H1 (cell line): ENCODE data around the gene CBX4. TPM values are rescaled to one million over a fixed set of nuclear protein-coding genes. Genes with fewer than 3 reads are reported as not detected.

ENCODE experiments used
- CTCF ChIA-PET: fragments of 300-600 bp; sonication (Branson Sonifier 250); formaldehyde crosslinking; loops from one replicate; lab custom pipeline; 2021; ENCODE audit not compliant: partially characterized antibody; lab: Charles Lee
- POLR2A ChIA-PET: fragments of 300-600 bp; sonication (Branson Sonifier 250); formaldehyde crosslinking; loops from one replicate; lab custom pipeline; 2021; ENCODE audit warnings: inconsistent platforms; ENCODE audit not compliant: partially characterized antibody; lab: Charles Lee
- DNase-seq, 2 experiments: peaks; one replicate each; pipeline versions ENCODE4 v3.0.0 to v3.0.0-alpha.2; 2010 to 2022; ENCODE audit warnings: low spot score in 2 of 2, low read depth in 1 of 2, mixed read lengths in 1 of 2
- FAIRE-seq: peaks from 2 replicates; lab custom pipeline; 2011; peaks lifted over from hg19 to GRCh38; lab: Jason Lieb, UNC
- H2AFZ ChIP-seq: 2 replicates; pipeline ENCODE4 v1.8.1; 2012; ENCODE audit warnings: low read length, inconsistent platforms
- H2AK5ac ChIP-seq: 2 replicates; pipeline ENCODE4 v1.6.1; 2013; ENCODE audit warnings: low read depth, low read length
- H2BK120ac ChIP-seq: replicated peaks from 2 replicates; pipeline ENCODE3; 2013; ENCODE audit warnings: low read depth, low read length, inconsistent platforms
- H2BK12ac ChIP-seq: 2 replicates; pipeline ENCODE4 v1.6.1; 2013; ENCODE audit warnings: low read depth, low read length
- H2BK15ac ChIP-seq: 2 replicates; pipeline ENCODE4 v1.6.1; 2013; ENCODE audit warnings: low read length
- H2BK20ac ChIP-seq: 2 replicates; pipeline ENCODE4 v1.6.1; 2013; ENCODE audit warnings: low read length
- H2BK5ac ChIP-seq: 2 replicates; pipeline ENCODE4 v1.6.1; 2013; ENCODE audit warnings: low read depth, low read length
- H3K14ac ChIP-seq: 2 replicates; pipeline ENCODE4 v1.6.1; 2013; ENCODE audit warnings: inconsistent platforms; ENCODE audit not compliant: insufficient read length
- H3K18ac ChIP-seq: 2 replicates; pipeline ENCODE4 v1.6.1; 2013; ENCODE audit warnings: low read length; ENCODE audit errors: extremely low read depth
- H3K23ac ChIP-seq: 2 replicates; pipeline ENCODE4 v1.6.1; 2013; ENCODE audit warnings: inconsistent platforms; ENCODE audit not compliant: insufficient read length
- H3K23me2 ChIP-seq: 2 replicates; pipeline ENCODE4 v1.6.1; 2013; ENCODE audit warnings: low read depth, low read length
- H3K27ac ChIP-seq: 2 replicates; pipeline ENCODE4 v1.6.1; 2011; ENCODE audit warnings: low read depth, low read length, inconsistent platforms
- H3K27me3 ChIP-seq, 4 experiments: replicated peaks in 1 of 4; 1 replicate in 1 of 4; 2 replicates in 3 of 4; pipeline versions ENCODE4 v1.6.1 to v1.8.1; 2011 to 2013; ENCODE audit warnings: low read length in 3 of 4, mild to moderate bottlenecking in 3 of 4, inconsistent platforms in 2 of 4, mixed read lengths in 2 of 4, moderate library complexity in 1 of 4; ENCODE audit not compliant: control insufficient read depth in 3 of 4, insufficient read depth in 3 of 4; ENCODE audit errors: extremely low read depth in 1 of 4
- H3K36me3 ChIP-seq, 4 experiments: 2 replicates each; pipeline versions ENCODE4 v1.6.1 to v1.8.1; 2011 to 2013; ENCODE audit warnings: mild to moderate bottlenecking in 4 of 4, low read length in 3 of 4, moderate library complexity in 2 of 4, control low read depth in 1 of 4, inconsistent platforms in 1 of 4; ENCODE audit not compliant: insufficient read depth in 4 of 4, control insufficient read depth in 2 of 4
- H3K4ac ChIP-seq: replicated peaks from 2 replicates; pipeline ENCODE3; 2013; ENCODE audit warnings: low read length, low read depth, mixed read lengths, inconsistent platforms; ENCODE audit not compliant: insufficient read length
- H3K4me1 ChIP-seq, 4 experiments: replicated peaks in 1 of 4; 1 replicate in 1 of 4; 2 replicates in 3 of 4; pipeline versions ENCODE4 v1.6.1 to v1.8.1; 2011 to 2013; ENCODE audit warnings: low read length in 3 of 4, inconsistent platforms in 2 of 4, mixed read lengths in 1 of 4; ENCODE audit not compliant: insufficient read depth in 4 of 4, control insufficient read depth in 3 of 4
- H3K4me2 ChIP-seq, 2 experiments: 2 replicates each; pipeline versions ENCODE4 v1.6.1 to v1.8.1; 2011 to 2013; ENCODE audit warnings: low read depth in 2 of 2, low read length in 2 of 2, control low read depth in 1 of 2, inconsistent platforms in 1 of 2, mild to moderate bottlenecking in 1 of 2; ENCODE audit not compliant: insufficient read depth in 1 of 2
- H3K4me3 ChIP-seq, 4 experiments: fragments of 200-600, 300-600 bp in 1 of 4; sonication (generic), shearing (Covaris generic), sonication (Bioruptor Twin) in 1 of 4; 2 replicates each; pipeline versions ENCODE4 v1.5.1 to v1.8.1; 2011 to 2016; ENCODE audit warnings: low read length in 4 of 4, low read depth in 3 of 4, control low read depth in 2 of 4, inconsistent platforms in 2 of 4, mild to moderate bottlenecking in 2 of 4, mixed read lengths in 1 of 4, moderate library complexity in 1 of 4; ENCODE audit not compliant: insufficient read depth in 2 of 4; ENCODE audit errors: extremely low read depth in 1 of 4
- H3K56ac ChIP-seq: replicated peaks from 2 replicates; pipeline ENCODE3; 2013; ENCODE audit warnings: low read depth, mild to moderate bottlenecking, mixed read lengths, low read length, inconsistent platforms; ENCODE audit not compliant: insufficient read length
- H3K79me1 ChIP-seq: 2 replicates; pipeline ENCODE4 v1.6.1; 2013; ENCODE audit warnings: low read depth, low read length, control low read depth
- H3K79me2 ChIP-seq, 2 experiments: 2 replicates each; pipeline versions ENCODE4 v1.6.1 to v1.8.1; 2012 to 2013; ENCODE audit warnings: low read length in 2 of 2, mild to moderate bottlenecking in 2 of 2, inconsistent platforms in 1 of 2; ENCODE audit not compliant: insufficient read depth in 2 of 2, control insufficient read depth in 1 of 2
- H3K9ac ChIP-seq, 4 experiments: replicated peaks in 1 of 4; 1 replicate in 1 of 4; 2 replicates in 3 of 4; pipeline versions ENCODE4 v1.6.1 to v1.8.1; 2011 to 2013; ENCODE audit warnings: low read depth in 3 of 4, low read length in 3 of 4, control low read depth in 2 of 4, mild to moderate bottlenecking in 2 of 4, moderate library complexity in 2 of 4, inconsistent platforms in 1 of 4; ENCODE audit errors: extremely low read depth in 1 of 4
- H3K9me3 ChIP-seq, 2 experiments: 2 replicates each; pipeline versions ENCODE4 v1.6.1 to v1.8.1; 2012 to 2013; ENCODE audit warnings: mild to moderate bottlenecking in 2 of 2, moderate library complexity in 2 of 2, control low read depth in 1 of 2, inconsistent platforms in 1 of 2, low read depth in 1 of 2, low read length in 1 of 2, mixed read lengths in 1 of 2; ENCODE audit not compliant: insufficient read depth in 2 of 2
- H4K20me1 ChIP-seq, 2 experiments: replicated peaks in 1 of 2; 2 replicates each; pipeline versions ENCODE3 to v1.8.1; 2011 to 2013; ENCODE audit warnings: inconsistent platforms in 2 of 2, low read length in 2 of 2, mild to moderate bottlenecking in 1 of 2; ENCODE audit not compliant: insufficient read depth in 2 of 2, control insufficient read depth in 1 of 2
- H4K5ac ChIP-seq: 2 replicates; pipeline ENCODE4 v1.6.1; 2013; ENCODE audit warnings: low read length, low read depth, mixed read lengths, inconsistent platforms; ENCODE audit not compliant: insufficient read length
- H4K8ac ChIP-seq: 2 replicates; pipeline ENCODE4 v1.8.0; 2013; ENCODE audit warnings: mild to moderate bottlenecking, moderate library complexity, low read length, inconsistent platforms; ENCODE audit not compliant: insufficient read depth; ENCODE audit errors: extremely low read depth
- H4K91ac ChIP-seq: replicated peaks from 2 replicates; pipeline ENCODE3; 2013; ENCODE audit warnings: low read length, mixed read lengths, inconsistent platforms; ENCODE audit not compliant: insufficient read length
- ASH2L ChIP-seq: fragments of 200-600, 300-600 bp; sonication (generic); IDR thresholded peaks from one replicate; pipeline ENCODE4 v1.7.1; 2017; ENCODE audit warnings: low read length
- EP300 ChIP-seq, 2 experiments: IDR thresholded peaks; 1 replicate in 1 of 2; 2 replicates in 1 of 2; pipeline ENCODE4 v1.6.1; 2011 to 2012; ENCODE audit warnings: low read depth in 2 of 2, low read length in 2 of 2, mild to moderate bottlenecking in 2 of 2, borderline replicate concordance in 1 of 2, inconsistent platforms in 1 of 2, moderate library complexity in 1 of 2
- GTF2F1 ChIP-seq: IDR thresholded peaks from 2 replicates; pipeline ENCODE4 v1.6.1; 2012; ENCODE audit warnings: low read depth, low read length, improper control_type of control experiment, borderline replicate concordance
- JUND ChIP-seq: IDR thresholded peaks from 2 replicates; pipeline ENCODE4 v1.6.1; 2011; ENCODE audit warnings: mild to moderate bottlenecking, improper control_type of control experiment, low read length
- KDM1A ChIP-seq: fragments of 200-600, 300-600 bp; sonication (generic); IDR thresholded peaks from 2 replicates; pipeline ENCODE4 v1.7.1; 2016; ENCODE audit warnings: mild to moderate bottlenecking, low read length, borderline replicate concordance
- RXRA ChIP-seq: IDR thresholded peaks from 2 replicates; pipeline ENCODE4 v1.6.1; 2011; ENCODE audit warnings: low read depth, mild to moderate bottlenecking, low read length, moderate library complexity; ENCODE audit not compliant: insufficient read depth
- TCF12 ChIP-seq: IDR thresholded peaks from 2 replicates; pipeline ENCODE4 v1.6.1; 2011; ENCODE audit warnings: low read depth, mild to moderate bottlenecking, low read length
- WGBS, 2 experiments: shearing (Covaris generic) in 1 of 2; methylation state at CpG; one replicate each; pipeline versions ENCODE4 v1.1.6 to v1.1.7; 2013 to 2015; ENCODE audit warnings: low lambda C conversion rate in 2 of 2, mixed read lengths in 2 of 2, inconsistent platforms in 1 of 2, low coverage in 1 of 2, missing lambda C conversion rate in 1 of 2; ENCODE audit not compliant: insufficient replicate concordance in 2 of 2, insufficient coverage in 1 of 2, insufficient read length in 1 of 2; ENCODE audit errors: extremely low coverage in 1 of 2, missing lambda C conversion rate in 1 of 2; 5-methylcytosine and 5-hydroxymethylcytosine counted together
- polyA plus RNA-seq, 7 experiments: library from polyadenylated mRNA; depleted of rRNA in 3 of 7; stranded (reverse) in 5 of 7; unstranded in 2 of 7; fragments of >200 nt in 5 of 7; fragments of 200-250 nt in 2 of 7; gene quantifications; 1 replicate in 5 of 7; 2 replicates in 1 of 7; 4 replicates in 1 of 7; pipeline versions ENCODE4 v1.2.1 to v1.2.3, GENCODE V29; 2011 to 2013; ENCODE audit warnings: missing spikeins in 2 of 7, mixed read lengths in 2 of 7
- total RNA-seq: library from RNA; stranded (reverse); fragmentation: NEBNext Ultra II Directional; extraction: Animal tissue kit (Norgen Biotek cat#: 25700); gene quantifications from 2 replicates; pipeline ENCODE4 v1.2.1, GENCODE V29; 2021
- TF ChIP-seq, protein P1 (sequence below): IDR thresholded peaks from 2 replicates; pipeline ENCODE4 v1.6.1; 2012; ENCODE audit warnings: low read length, inconsistent platforms

The CBX4 gene
- total and polyA plus RNA-seq, 2 of the 8 experiments (the other 6 are each of a cell fraction or from before 2014, with no cell fraction given) = 1.8 to 4.0 TPM

DNA sequence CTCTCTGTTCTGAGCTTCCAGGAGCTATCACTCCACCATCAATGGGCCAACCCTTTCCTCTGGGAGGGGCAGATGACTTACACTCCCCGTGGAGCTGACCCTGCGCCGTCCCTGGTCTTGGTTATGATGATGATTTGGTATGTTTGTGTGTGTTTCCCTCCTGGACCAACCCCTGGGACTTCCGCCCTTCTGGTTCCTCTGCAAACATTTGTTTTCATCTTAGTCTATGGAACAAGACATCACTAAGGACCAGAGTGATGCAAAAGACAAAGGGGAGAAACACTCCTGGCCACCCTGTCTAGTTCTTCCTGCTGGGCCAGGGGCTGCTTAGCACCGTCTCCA is 13.7 kb downstream of the CBX4 start:
- WGBS, 2 experiments = 92% methylated on average over 5 of the region's 5 CpGs; no CpG with 5 or more reads in 1 of the 2 experiments

More for the DNA sequence above, 13.7 kb downstream of the CBX4 start:
- Histone ChIP-seq H4K91ac (no peak overlapping the region), H3K14ac (no peak overlapping the region), H3K9ac (no peak overlapping the region), H3K18ac (no peak overlapping the region), H2BK20ac (no peak overlapping the region), H3K4me1 (peaks cover 0 to 11% (median 2%) of the 10 kb centered on the region in 4 experiments; a peak in 2 of 7 replicates), H4K5ac (no peak overlapping the region), H3K4me3 (no peak overlapping the region), H2BK15ac (no peak overlapping the region), H3K4ac (no peak overlapping the region), H2BK120ac (no peak overlapping the region), H3K79me2 (no peaks in the 10 kb centered on the region), H3K23me2 (no peaks in the 10 kb centered on the region; the same call in 1 of the 2 replicates), H2BK12ac (no peak overlapping the region), H2AFZ (no peak overlapping the region), H3K36me3 (no peaks in the 10 kb centered on the region; a peak in 1 of 8 replicates), H3K4me2 (no peak overlapping the region), H3K23ac (no peak overlapping the region), H3K79me1 (no peaks in the 10 kb centered on the region), H3K56ac (no peak overlapping the region), H2BK5ac (no peak overlapping the region), H3K27me3 (peaks cover 13 to 75% (median 54%) of the 10 kb centered on the region in 4 experiments), H4K8ac (no peak overlapping the region), H2AK5ac (no peak overlapping the region), H3K9me3 (no peaks in the 10 kb centered on the region; a peak in 1 of 4 replicates), H4K20me1 (peaks cover 0 to 5% of the 10 kb centered on the region in 2 experiments), H3K27ac (no peak overlapping the region)
- no peak for TF ChIP-seq GTF2F1
- no peak for TF ChIP-seq ASH2L
- TF ChIP-seq EP300 (IDR thresholded peaks at IDR 0.05; ENCODE audit: borderline replicate concordance in 1 of 2, low read depth in 2 of 2, low read length in 2 of 2) = no peak
- TF ChIP-seq KDM1A = no peak
- TF ChIP-seq RXRA = no peak
- TF ChIP-seq JUND = no peak
- no peak for TF ChIP-seq TCF12
- TF ChIP-seq, protein P1, sequence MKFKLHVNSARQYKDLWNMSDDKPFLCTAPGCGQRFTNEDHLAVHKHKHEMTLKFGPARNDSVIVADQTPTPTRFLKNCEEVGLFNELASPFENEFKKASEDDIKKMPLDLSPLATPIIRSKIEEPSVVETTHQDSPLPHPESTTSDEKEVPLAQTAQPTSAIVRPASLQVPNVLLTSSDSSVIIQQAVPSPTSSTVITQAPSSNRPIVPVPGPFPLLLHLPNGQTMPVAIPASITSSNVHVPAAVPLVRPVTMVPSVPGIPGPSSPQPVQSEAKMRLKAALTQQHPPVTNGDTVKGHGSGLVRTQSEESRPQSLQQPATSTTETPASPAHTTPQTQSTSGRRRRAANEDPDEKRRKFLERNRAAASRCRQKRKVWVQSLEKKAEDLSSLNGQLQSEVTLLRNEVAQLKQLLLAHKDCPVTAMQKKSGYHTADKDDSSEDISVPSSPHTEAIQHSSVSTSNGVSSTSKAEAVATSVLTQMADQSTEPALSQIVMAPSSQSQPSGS = no peak
- POLR2A ChIA-PET = interaction anchor here (0.9 to 15.2 kb wide), 4 partner anchors 10 to 38 kb away, joined by 3 to 374 read pairs (median 4); no protein-coding TSS in a partner anchor
- FAIRE-seq (no peak), DNase-seq (no peak)
- CTCF ChIA-PET = interaction anchor here (0.8 to 24.7 kb wide), 10 partner anchors 7 to 168 kb away, joined by 3 to 576 read pairs (median 7); partner anchors contain the start of gene CBX8
